Measurements from ENCODE around the gene SYNE2.

Gene SYNE2

DNA sequence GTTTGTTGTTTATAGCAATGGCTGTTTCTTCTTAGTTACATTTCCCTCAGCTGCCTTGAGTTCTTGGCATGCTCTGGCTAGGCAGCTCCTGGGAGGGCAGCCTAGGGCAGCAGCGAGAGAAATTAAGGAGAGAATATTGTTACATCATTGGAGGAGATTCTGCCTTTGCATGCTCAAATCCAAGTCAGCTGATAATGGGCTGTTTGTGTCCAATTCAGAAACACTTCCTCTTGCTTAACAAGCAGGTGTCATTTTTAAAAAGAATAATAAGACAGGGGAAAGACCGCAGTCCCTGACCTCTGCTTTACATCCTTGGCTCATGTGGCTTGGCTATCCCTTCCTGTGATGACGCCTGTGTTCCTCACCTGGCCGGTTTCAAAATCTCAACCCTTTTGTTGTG is 364.5 kb downstream of the SYNE2 start:
- Histone ChIP-seq H2AFZ (ENCODE audit: low read depth) (no peak overlapping the region), H3K27ac (no peak overlapping the region), H3K4me1 (ENCODE audit: low read depth, poor library complexity, severe bottlenecking) (peaks cover 4% of the 10 kb centered on the region), H3K36me3 (ENCODE audit: insufficient read depth) (no peaks in the 10 kb centered on the region), H3K4me3 (IDR thresholded peaks at IDR 0.05; ENCODE audit: insufficient read depth, low read depth, low read length) (no peak overlapping the region), H3K27me3 (ENCODE audit: insufficient read depth, low read depth) (no peaks in the 10 kb centered on the region), H3K9ac (no peak overlapping the region), H3K79me2 (ENCODE audit: insufficient read depth, low read depth) (no peaks in the 10 kb centered on the region), H3K4me2 (no peak overlapping the region), H4K20me1 (ENCODE audit: insufficient read depth) (no peaks in the 10 kb centered on the region)
- TF ChIP-seq, protein P1, sequence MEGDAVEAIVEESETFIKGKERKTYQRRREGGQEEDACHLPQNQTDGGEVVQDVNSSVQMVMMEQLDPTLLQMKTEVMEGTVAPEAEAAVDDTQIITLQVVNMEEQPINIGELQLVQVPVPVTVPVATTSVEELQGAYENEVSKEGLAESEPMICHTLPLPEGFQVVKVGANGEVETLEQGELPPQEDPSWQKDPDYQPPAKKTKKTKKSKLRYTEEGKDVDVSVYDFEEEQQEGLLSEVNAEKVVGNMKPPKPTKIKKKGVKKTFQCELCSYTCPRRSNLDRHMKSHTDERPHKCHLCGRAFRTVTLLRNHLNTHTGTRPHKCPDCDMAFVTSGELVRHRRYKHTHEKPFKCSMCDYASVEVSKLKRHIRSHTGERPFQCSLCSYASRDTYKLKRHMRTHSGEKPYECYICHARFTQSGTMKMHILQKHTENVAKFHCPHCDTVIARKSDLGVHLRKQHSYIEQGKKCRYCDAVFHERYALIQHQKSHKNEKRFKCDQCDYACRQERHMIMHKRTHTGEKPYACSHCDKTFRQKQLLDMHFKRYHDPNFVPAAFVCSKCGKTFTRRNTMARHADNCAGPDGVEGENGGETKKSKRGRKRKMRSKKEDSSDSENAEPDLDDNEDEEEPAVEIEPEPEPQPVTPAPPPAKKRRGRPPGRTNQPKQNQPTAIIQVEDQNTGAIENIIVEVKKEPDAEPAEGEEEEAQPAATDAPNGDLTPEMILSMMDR (conservative IDR thresholded peaks at IDR 0.05; ENCODE audit: low read depth, low read length), result no peak

DNA sequence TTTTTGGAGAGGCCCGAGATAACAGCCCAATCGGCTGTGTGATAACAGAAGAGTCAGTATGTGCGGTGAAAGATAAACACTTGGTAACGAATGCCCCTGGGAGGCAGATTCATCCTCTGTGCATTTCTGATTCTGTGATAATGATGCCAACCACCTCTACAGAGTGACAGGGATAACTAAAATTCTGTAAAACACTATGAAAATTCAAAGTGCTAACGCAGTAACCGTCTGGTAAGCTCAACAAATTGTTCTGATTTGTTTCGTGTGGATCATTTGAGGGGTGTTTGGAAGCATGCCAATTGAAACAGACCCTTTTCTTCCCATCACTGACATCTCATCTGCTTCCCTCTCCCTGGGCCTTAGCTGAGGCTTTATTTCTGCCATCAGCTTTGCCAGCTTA is 365.0 kb downstream of the SYNE2 start:
- Histone ChIP-seq H3K4me2 (no peak overlapping the region), H3K4me1 (ENCODE audit: low read depth, poor library complexity, severe bottlenecking) (peaks cover 4% of the 10 kb centered on the region), H3K9ac (no peak overlapping the region)

DNA sequence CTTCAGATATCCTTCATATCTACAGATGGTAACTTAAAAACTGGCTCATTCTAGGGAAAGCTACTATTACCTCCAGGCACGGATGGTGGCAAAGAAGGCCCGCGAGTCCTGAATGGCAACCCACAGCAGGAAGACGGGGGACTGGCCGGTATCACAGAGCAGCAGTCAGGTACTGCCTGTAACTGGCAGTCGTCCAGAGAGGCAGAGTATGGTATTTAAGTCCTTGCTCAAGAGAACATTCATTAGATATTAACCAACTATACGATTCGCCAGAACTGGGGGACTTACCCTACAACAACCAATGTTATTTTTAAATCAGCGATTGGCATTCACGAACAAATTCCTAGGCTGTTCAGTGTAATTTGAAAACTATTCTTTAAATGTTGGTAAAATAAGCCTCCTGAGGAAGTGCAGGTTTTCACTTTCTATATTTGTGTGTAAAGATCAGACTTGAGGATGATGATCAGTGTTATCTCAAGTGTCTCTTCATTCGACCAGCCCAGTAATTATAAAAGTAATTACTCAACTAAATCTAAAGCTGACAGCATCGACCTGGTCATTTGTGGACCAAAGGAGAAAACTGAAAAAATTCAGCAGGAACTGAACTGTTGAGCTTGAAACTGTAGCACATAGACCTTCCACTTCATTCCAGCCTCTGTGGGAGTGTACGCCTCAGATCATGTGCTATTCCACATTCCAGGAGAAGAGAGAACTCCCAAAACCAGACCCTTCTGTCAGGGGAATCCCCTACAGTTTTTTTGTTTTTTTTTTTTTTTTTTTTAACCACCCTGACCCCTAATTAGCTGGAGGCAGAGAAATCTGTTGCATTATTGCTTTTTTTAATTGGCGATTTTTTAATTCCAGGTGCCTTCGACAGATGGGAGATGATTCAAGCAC is 365.8 kb downstream of the SYNE2 start:
- Histone ChIP-seq H3K79me2 (ENCODE audit: insufficient read depth, low read depth) (no peaks in the 10 kb centered on the region), H3K4me3 (IDR thresholded peaks at IDR 0.05; ENCODE audit: insufficient read depth, low read depth, low read length) (no peak overlapping the region), H2AFZ (ENCODE audit: low read depth) (no peak overlapping the region), H3K4me2 (no peak overlapping the region), H3K36me3 (ENCODE audit: insufficient read depth) (no peaks in the 10 kb centered on the region), H3K9ac (no peak overlapping the region), H3K4me1 (ENCODE audit: low read depth, poor library complexity, severe bottlenecking) (peaks cover 3% of the 10 kb centered on the region), H3K27me3 (ENCODE audit: insufficient read depth, low read depth) (no peaks in the 10 kb centered on the region), H4K20me1 (ENCODE audit: insufficient read depth) (no peaks in the 10 kb centered on the region), H3K27ac (no peak overlapping the region)
- TF ChIP-seq, protein P1 (conservative IDR thresholded peaks at IDR 0.05; ENCODE audit: low read depth, low read length), result no peak

More for the DNA sequence above, 365.0 kb downstream of the SYNE2 start:
- TF ChIP-seq, protein P1 (conservative IDR thresholded peaks at IDR 0.05; ENCODE audit: low read depth, low read length), result no peak
- Histone ChIP-seq H3K36me3 (ENCODE audit: insufficient read depth) (no peaks in the 10 kb centered on the region), H4K20me1 (ENCODE audit: insufficient read depth) (no peaks in the 10 kb centered on the region), H3K79me2 (ENCODE audit: insufficient read depth, low read depth) (no peaks in the 10 kb centered on the region), H3K27ac (no peak overlapping the region), H3K27me3 (ENCODE audit: insufficient read depth, low read depth) (no peaks in the 10 kb centered on the region), H2AFZ (ENCODE audit: low read depth) (no peak overlapping the region), H3K4me3 (IDR thresholded peaks at IDR 0.05; ENCODE audit: insufficient read depth, low read depth, low read length) (no peak overlapping the region)

DNA sequence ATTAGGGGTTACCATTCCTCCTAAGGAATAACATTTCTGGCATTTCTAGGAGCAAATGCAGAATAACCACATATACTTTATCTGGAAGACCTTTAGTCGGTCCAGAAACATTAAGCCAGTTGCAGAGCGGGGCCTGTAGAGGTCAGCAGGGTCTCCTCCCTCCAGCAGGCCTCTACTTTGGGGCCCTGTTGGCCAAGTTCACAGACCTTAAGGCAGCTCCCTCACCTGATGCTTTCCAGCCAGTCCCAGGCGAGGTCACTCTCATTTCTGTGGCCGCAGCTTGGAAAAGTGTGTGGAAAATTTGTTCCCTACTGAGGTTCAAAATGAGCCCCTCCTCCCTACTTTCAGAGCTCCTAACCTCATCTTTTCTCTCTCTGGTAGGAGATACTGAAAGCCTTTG is 367.3 kb downstream of the SYNE2 start:
- H3K27ac ChIP-seq, result no peak overlapping the region
- H3K4me3 ChIP-seq (IDR thresholded peaks at IDR 0.05; ENCODE audit: insufficient read depth, low read depth, low read length), result no peak overlapping the region
- no peaks in the 10 kb centered on the region for H3K27me3 ChIP-seq (ENCODE audit: insufficient read depth, low read depth)
- no peaks in the 10 kb centered on the region for H4K20me1 ChIP-seq (ENCODE audit: insufficient read depth)
- no peak overlapping the region for H2AFZ ChIP-seq (ENCODE audit: low read depth)
- H3K4me2 ChIP-seq, result no peak overlapping the region
- H3K36me3 ChIP-seq (ENCODE audit: insufficient read depth), result no peaks in the 10 kb centered on the region
- no peaks in the 10 kb centered on the region for H3K4me1 ChIP-seq (ENCODE audit: low read depth, poor library complexity, severe bottlenecking)
- H3K79me2 ChIP-seq (ENCODE audit: insufficient read depth, low read depth), result no peaks in the 10 kb centered on the region
- no peak overlapping the region for H3K9ac ChIP-seq
- TF ChIP-seq, protein P1 (conservative IDR thresholded peaks at IDR 0.05; ENCODE audit: low read depth, low read length), result no peak

Data from KMS-11 (cell line).